GM12878 (cell line): Measurements from ENCODE around the gene SNRPA. TPM values are rescaled to one million over a fixed set of nuclear protein-coding genes. Genes with fewer than 3 reads are reported as not detected.

Experiments
- ASH2L ChIP-seq: fragments of 300-600, 200-600 bp; sonication (generic); IDR thresholded peaks from 2 replicates; pipeline ENCODE4 v1.6.1; 2017; ENCODE audit warnings: low read depth, mild to moderate bottlenecking, borderline replicate concordance
- ATF7 ChIP-seq: fragments of 450-650 bp; IDR thresholded peaks from 2 replicates; pipeline ENCODE4 v1.6.1; 2016; ENCODE audit warnings: low read depth, mild to moderate bottlenecking
- CEBPB ChIP-seq, 2 experiments: fragments of 150-350 bp in 1 of 2; IDR thresholded peaks; 2 replicates each; pipeline ENCODE4 v1.6.1; 2012 to 2014; ENCODE audit warnings: low read depth in 2 of 2, low read length in 2 of 2, borderline replicate concordance in 1 of 2, inconsistent platforms in 1 of 2
- ETV6 ChIP-seq, 2 experiments: fragments of 450-650 bp in 1 of 2; IDR thresholded peaks in 1 of 2; conservative IDR thresholded peaks in 1 of 2; 2 replicates each; pipeline ENCODE4 v1.6.1; 2014; ENCODE audit warnings: antibody characterized with exemption in 1 of 2, borderline replicate concordance in 1 of 2, low read depth in 1 of 2, mild to moderate bottlenecking in 1 of 2, moderate library complexity in 1 of 2
- EZH2 ChIP-seq: IDR thresholded peaks from 2 replicates; pipeline ENCODE4 v1.6.1; 2012; ENCODE audit warnings: low read depth, mild to moderate bottlenecking, control low read depth, inconsistent platforms, low read length, borderline replicate concordance; ENCODE audit not compliant: control insufficient read depth
- GABPA ChIP-seq: IDR thresholded peaks from 2 replicates; pipeline ENCODE4 v1.6.1; 2014; ENCODE audit warnings: antibody characterized with exemption, low read depth, mild to moderate bottlenecking, inconsistent platforms
- GATAD2B ChIP-seq: fragments of 450-650 bp; conservative IDR thresholded peaks from 2 replicates; pipeline ENCODE4 v1.6.1; 2017; ENCODE audit warnings: low read depth, mild to moderate bottlenecking, moderate library complexity
- HDAC6 ChIP-seq: fragments of 200-600 bp; sonication (generic); IDR thresholded peaks from one replicate; pipeline ENCODE4 v1.8.0; 2017; ENCODE audit warnings: antibody characterized with exemption; ENCODE audit not compliant: unreplicated experiment
- IKZF1 ChIP-seq: fragments of 450-650 bp; conservative IDR thresholded peaks from 2 replicates; pipeline ENCODE4 v1.6.1; 2017; ENCODE audit warnings: antibody characterized with exemption, mild to moderate bottlenecking
- IKZF2 ChIP-seq, 2 experiments: fragments of 450-650 bp; IDR thresholded peaks; 2 replicates each; pipeline ENCODE4 v1.6.1; 2017; ENCODE audit warnings: mild to moderate bottlenecking in 2 of 2, moderate library complexity in 2 of 2
- PML ChIP-seq: IDR thresholded peaks from 2 replicates; pipeline ENCODE4 v1.6.1; 2012; ENCODE audit warnings: low read length, inconsistent platforms
- POU2F2 ChIP-seq: IDR thresholded peaks from 3 replicates; pipeline ENCODE4 v1.6.1; 2011; ENCODE audit warnings: low read depth, mild to moderate bottlenecking, low read length, borderline replicate concordance
- TARDBP ChIP-seq: IDR thresholded peaks from 2 replicates; pipeline ENCODE4 v1.6.1; 2016; ENCODE audit warnings: borderline replicate concordance
- ZBED1 ChIP-seq: IDR thresholded peaks from 2 replicates; pipeline ENCODE4 v1.6.1; 2016; ENCODE audit warnings: borderline replicate concordance
- ZNF274 ChIP-seq: IDR thresholded peaks from one replicate; pipeline ENCODE4 v1.8.0; 2011; ENCODE audit not compliant: insufficient read length, insufficient read depth
- ZNF384 ChIP-seq: IDR thresholded peaks from 2 replicates; pipeline ENCODE4 v1.6.1; 2012; ENCODE audit warnings: low read depth, mild to moderate bottlenecking, low read length, improper control_type of control experiment, borderline replicate concordance
- ZSCAN29 ChIP-seq: fragments of 450-650 bp; IDR thresholded peaks from 2 replicates; pipeline ENCODE4 v1.6.1; 2017; ENCODE audit warnings: mild to moderate bottlenecking, moderate library complexity
- polyA plus RNA-seq, 11 experiments: library from polyadenylated mRNA; depleted of rRNA in 4 of 11; unstranded in 6 of 11; stranded (reverse) in 5 of 11; fragments of >200 nt; fragmentation: Nextera tagmentation in 4 of 11; fragmentation: Illumina TruSeq in 1 of 11; extraction: Ambion mirVana in 4 of 11; extraction: Trizol in 1 of 11; gene quantifications; 1 replicate in 1 of 11; 2 replicates in 10 of 11; pipeline versions ENCODE4 v1.2.1 to v1.2.3, GENCODE V29; 2011 to 2016; ENCODE audit warnings: inconsistent platforms in 2 of 11, missing spikeins in 2 of 11, low read depth in 1 of 11
- total RNA-seq, 4 experiments: library from RNA; depleted of rRNA in 3 of 4; stranded (reverse); fragments of >200 nt in 3 of 4; fragmentation: Illumina TruSeq in 1 of 4; extraction: Trizol in 1 of 4; gene quantifications; 2 replicates each; pipeline versions ENCODE4 v1.2.1 to v1.2.3, GENCODE V29; 2013 to 2021
- TF ChIP-seq, protein P1 (sequence below): fragments of 450-650 bp; conservative IDR thresholded peaks from 2 replicates; pipeline ENCODE4 v1.6.1; 2017; ENCODE audit warnings: mild to moderate bottlenecking, moderate library complexity
- TF ChIP-seq, protein P2 (sequence below): fragments of 450-650 bp; IDR thresholded peaks from 2 replicates; pipeline ENCODE4 v1.6.1; 2018; ENCODE audit warnings: mild to moderate bottlenecking, low read depth, moderate library complexity; ENCODE audit not compliant: partially characterized antibody
- TF ChIP-seq, protein P3 (sequence below): fragments of 450-650 bp; formaldehyde crosslinking; IDR thresholded peaks from 2 replicates; pipeline ENCODE4 v1.4.0; 2020; ENCODE audit warnings: mild to moderate bottlenecking, moderate library complexity

SNRPA gene
- total and polyA plus RNA-seq, 10 of the 15 experiments (the other 5 are each of a cell fraction or from before 2014, with no cell fraction given) = 14.8 to 299 (median 202) TPM

GRCh38 chr19:40798683-40799557, 47.9 kb downstream of the SNRPA start, which contains the start of gene EGLN2 (continued):
- TF ChIP-seq PML = peak; percentile 51
- no peak for TF ChIP-seq ZNF274
- TF ChIP-seq, protein P1, sequence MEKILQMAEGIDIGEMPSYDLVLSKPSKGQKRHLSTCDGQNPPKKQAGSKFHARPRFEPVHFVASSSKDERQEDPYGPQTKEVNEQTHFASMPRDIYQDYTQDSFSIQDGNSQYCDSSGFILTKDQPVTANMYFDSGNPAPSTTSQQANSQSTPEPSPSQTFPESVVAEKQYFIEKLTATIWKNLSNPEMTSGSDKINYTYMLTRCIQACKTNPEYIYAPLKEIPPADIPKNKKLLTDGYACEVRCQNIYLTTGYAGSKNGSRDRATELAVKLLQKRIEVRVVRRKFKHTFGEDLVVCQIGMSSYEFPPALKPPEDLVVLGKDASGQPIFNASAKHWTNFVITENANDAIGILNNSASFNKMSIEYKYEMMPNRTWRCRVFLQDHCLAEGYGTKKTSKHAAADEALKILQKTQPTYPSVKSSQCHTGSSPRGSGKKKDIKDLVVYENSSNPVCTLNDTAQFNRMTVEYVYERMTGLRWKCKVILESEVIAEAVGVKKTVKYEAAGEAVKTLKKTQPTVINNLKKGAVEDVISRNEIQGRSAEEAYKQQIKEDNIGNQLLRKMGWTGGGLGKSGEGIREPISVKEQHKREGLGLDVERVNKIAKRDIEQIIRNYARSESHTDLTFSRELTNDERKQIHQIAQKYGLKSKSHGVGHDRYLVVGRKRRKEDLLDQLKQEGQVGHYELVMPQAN = no peak
- TF ChIP-seq ZSCAN29 = no peak
- TF ChIP-seq TARDBP = no peak
- TF ChIP-seq ASH2L = no peak
- no peak for TF ChIP-seq HDAC6
- TF ChIP-seq, protein P2, sequence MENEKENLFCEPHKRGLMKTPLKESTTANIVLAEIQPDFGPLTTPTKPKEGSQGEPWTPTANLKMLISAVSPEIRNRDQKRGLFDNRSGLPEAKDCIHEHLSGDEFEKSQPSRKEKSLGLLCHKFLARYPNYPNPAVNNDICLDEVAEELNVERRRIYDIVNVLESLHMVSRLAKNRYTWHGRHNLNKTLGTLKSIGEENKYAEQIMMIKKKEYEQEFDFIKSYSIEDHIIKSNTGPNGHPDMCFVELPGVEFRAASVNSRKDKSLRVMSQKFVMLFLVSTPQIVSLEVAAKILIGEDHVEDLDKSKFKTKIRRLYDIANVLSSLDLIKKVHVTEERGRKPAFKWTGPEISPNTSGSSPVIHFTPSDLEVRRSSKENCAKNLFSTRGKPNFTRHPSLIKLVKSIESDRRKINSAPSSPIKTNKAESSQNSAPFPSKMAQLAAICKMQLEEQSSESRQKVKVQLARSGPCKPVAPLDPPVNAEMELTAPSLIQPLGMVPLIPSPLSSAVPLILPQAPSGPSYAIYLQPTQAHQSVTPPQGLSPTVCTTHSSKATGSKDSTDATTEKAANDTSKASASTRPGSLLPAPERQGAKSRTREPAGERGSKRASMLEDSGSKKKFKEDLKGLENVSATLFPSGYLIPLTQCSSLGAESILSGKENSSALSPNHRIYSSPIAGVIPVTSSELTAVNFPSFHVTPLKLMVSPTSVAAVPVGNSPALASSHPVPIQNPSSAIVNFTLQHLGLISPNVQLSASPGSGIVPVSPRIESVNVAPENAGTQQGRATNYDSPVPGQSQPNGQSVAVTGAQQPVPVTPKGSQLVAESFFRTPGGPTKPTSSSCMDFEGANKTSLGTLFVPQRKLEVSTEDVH = no peak
- TF ChIP-seq ETV6 (conservative IDR thresholded peaks at IDR 0.05 in 1 of 2, IDR thresholded peaks at IDR 0.05 in 1 of 2; ENCODE audit: borderline replicate concordance in 1 of 2, low read depth in 1 of 2) = no peak
- TF ChIP-seq, protein P3, sequence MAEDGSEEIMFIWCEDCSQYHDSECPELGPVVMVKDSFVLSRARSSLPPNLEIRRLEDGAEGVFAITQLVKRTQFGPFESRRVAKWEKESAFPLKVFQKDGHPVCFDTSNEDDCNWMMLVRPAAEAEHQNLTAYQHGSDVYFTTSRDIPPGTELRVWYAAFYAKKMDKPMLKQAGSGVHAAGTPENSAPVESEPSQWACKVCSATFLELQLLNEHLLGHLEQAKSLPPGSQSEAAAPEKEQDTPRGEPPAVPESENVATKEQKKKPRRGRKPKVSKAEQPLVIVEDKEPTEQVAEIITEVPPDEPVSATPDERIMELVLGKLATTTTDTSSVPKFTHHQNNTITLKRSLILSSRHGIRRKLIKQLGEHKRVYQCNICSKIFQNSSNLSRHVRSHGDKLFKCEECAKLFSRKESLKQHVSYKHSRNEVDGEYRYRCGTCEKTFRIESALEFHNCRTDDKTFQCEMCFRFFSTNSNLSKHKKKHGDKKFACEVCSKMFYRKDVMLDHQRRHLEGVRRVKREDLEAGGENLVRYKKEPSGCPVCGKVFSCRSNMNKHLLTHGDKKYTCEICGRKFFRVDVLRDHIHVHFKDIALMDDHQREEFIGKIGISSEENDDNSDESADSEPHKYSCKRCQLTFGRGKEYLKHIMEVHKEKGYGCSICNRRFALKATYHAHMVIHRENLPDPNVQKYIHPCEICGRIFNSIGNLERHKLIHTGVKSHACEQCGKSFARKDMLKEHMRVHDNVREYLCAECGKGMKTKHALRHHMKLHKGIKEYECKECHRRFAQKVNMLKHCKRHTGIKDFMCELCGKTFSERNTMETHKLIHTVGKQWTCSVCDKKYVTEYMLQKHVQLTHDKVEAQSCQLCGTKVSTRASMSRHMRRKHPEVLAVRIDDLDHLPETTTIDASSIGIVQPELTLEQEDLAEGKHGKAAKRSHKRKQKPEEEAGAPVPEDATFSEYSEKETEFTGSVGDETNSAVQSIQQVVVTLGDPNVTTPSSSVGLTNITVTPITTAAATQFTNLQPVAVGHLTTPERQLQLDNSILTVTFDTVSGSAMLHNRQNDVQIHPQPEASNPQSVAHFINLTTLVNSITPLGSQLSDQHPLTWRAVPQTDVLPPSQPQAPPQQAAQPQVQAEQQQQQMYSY (CRISPR knock-in tag) = no peak
- peak; percentile 91; the same call in 2 of the 3 replicates for TF ChIP-seq POU2F2
- no peak for TF ChIP-seq EZH2
- peak; percentile 8; the same call in 1 of the 2 replicates for TF ChIP-seq ZBED1
- no peak for TF ChIP-seq ZNF384
- no peak for TF ChIP-seq CEBPB (IDR thresholded peaks at IDR 0.05; ENCODE audit: borderline replicate concordance in 1 of 2, low read depth in 2 of 2, low read length in 2 of 2)
- TF ChIP-seq IKZF1 = 0 out of 2 replicates have a peak, but pooled peaks have one; percentile 8
- no peak for TF ChIP-seq GABPA
- peak; percentile 31; the same call in 1 of the 2 replicates for TF ChIP-seq ATF7
- no peak for TF ChIP-seq GATAD2B
- no peak for TF ChIP-seq IKZF2 (IDR thresholded peaks at IDR 0.05)
